Stimulated activated CD4-positive, alpha-beta T cell treated with anti-CD3 and anti-CD28 coated beads, Interleukin-12 subunit alpha, Interleukin-12 subunit beta, amount 100 ng/mL, for 24 hours (primary cell): Measurements from ENCODE around the gene RGL3.
"Not testable (repeated sequence)": the region's sequence is repeated elsewhere in the genome, so short reads cannot be mapped to it uniquely, and the experiment has no call there.

Experiments used
- DNase-seq, 2 experiments: peaks; one replicate each; pipeline ENCODE4 v3.0.0-alpha.2; 2020; ENCODE audit warnings: low read depth in 2 of 2

The RGL3 gene, protein sequence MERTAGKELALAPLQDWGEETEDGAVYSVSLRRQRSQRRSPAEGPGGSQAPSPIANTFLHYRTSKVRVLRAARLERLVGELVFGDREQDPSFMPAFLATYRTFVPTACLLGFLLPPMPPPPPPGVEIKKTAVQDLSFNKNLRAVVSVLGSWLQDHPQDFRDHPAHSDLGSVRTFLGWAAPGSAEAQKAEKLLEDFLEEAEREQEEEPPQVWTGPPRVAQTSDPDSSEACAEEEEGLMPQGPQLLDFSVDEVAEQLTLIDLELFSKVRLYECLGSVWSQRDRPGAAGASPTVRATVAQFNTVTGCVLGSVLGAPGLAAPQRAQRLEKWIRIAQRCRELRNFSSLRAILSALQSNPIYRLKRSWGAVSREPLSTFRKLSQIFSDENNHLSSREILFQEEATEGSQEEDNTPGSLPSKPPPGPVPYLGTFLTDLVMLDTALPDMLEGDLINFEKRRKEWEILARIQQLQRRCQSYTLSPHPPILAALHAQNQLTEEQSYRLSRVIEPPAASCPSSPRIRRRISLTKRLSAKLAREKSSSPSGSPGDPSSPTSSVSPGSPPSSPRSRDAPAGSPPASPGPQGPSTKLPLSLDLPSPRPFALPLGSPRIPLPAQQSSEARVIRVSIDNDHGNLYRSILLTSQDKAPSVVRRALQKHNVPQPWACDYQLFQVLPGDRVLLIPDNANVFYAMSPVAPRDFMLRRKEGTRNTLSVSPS

GRCh38 chr19:11418549-11419506, at the start of gene RGL3:
RGL3 (minus strand) TSS chr19:11419314; CDS start chr19:11419278, 36 bp downstream.
- no peak for DNase-seq

DNA sequence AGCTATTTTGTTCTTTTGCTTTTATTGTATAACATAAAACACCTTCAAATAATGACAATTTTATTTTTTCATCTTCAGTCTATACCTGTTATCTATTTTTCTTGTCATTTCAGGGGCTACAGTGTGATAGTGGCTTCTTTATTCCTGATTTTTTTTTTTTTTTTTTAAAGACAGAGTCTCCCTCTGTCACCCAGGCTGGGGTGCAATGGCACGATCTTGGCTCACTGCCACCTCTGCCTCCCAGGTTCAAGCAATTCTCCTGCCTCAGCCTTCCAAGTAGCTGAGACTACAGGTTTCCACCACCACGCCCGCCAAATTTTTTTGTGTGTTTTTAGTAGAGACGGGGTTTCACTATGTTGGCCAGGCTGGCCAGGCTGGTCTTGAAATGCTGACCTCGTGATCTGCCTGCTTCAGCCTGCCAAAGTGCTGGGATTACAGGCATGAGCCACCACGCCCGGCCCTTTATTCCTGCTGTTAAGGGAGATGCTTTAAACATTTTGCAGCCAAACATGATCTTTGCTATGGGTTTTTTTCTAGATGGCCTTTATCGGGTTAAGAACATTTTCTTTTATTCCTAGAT, 49.2 kb upstream of the RGL3 start:
- DNase-seq, result not testable (repeated sequence)

DNA sequence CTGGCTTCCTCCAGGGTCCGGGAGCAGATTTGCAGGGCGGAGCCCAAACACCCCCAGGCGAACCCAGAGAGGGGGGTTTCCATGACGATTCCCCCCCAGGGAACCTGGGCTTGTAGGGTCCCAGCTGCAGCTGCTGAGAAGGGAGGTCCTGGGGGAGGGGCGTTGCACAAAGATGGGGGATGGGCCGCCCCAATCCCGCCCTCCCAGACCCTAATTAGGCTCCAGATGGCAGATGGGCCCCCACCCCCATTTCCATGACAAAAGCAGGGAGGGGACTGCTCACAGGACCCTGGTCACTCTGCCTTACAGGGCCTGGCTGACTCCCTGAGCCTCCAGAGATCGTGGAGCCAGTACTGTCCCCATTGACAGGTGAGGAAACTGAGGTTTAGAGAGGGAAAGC, 46.5 kb upstream of the RGL3 start:
- no peak for DNase-seq

DNA sequence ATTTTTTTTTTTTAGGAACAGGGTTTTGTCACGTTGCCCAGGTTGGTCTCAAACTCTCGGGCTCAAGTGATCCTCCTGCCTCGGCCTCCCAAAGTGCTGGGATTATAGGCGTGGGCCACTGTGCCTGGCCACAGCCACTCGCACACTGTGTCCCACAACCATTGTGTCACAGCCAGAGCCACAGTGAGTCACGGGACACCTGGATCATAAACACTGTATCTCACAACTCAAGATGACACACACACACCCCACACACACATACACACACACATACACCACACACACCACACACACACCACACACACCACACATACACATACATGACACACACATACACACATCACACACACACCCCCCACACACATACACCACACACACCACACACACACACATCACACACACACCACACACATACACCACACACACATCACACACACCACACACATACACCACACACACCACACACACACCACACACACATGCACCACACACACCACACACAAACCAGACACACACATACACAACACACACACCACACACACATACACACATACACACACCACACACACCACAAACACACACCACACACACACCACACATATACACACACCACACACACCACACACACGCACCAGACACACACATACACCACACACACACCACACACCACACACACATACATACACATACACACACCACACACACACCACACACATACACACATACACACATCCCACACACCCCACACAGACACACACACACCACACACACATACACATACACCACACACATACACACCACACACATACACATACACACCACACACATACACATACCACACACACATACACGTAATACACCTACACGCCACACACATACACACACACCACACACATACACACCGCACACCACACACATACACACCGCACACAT, 45.5 kb upstream of the RGL3 start:
- no peak for DNase-seq

DNA sequence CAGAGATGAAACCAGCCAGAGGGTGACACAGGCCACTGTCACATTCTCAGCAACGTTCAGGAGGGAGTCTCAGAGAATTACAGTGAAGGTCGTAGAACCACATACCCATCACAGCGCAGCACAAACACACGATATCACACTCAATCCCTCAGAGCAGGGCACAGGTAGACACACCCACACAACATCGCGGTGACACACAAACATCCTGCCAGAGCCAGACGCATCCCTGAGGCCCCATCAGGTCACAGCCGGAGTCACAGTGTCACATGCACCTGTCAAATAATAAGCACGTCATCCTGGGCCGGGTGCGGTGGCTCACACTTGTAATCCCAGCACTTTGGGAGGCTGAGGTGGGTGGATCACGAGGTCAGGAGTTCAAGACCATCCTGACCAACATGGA, 44.3 kb upstream of the RGL3 start:
- no peak for DNase-seq

- no peak for DNase-seq
Measured at GRCh38 chr19:11461453-11461852, 42.3 kb upstream of the RGL3 start.

- DNase-seq, result no peak
Measured at GRCh38 chr19:11460207-11460606, 41.1 kb upstream of the RGL3 start.

DNA sequence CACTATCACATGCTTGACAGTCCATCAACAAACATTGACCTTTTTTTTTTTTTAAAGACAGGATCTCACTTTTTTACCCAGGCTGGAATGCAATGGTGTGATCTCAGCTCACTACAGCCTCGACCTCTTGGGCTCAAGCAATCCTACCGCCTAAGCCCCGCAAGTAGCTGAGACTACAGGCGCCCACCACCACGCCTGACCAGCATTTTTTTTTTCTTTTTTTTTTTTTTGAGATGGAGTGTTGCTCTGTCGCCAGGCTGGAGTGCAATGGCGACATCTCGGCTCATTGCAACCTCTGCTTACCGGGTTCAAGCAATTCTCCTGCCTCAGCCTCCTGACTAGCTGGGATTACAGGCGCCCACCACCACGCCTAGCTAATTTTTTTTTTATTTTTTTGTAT, 39.8 kb upstream of the RGL3 start:
- not testable (repeated sequence) for DNase-seq

GRCh38 chr19:11458236-11458900, 39.3 kb upstream of the RGL3 start:
- no peak for DNase-seq

DNA sequence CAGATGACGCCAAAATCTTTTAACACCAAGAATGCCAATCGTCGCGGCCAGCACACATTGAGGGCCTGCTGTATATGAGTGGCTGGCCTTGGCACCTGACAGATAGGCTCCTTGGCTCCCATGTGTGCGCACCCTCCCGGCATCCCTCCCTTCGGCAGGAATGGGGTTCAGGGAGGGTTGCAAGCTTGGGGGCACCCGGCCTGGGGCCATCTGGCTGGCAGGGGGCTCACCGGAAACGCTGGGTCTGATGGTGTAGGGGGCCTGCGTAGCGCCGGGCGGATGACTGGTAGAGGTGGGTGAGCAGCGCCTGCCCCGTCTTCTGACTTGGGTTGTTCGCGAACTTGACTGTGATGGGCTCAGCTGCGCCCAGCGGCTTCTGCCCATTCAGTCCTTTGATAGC, 38.7 kb upstream of the RGL3 start:
- no peak for DNase-seq

DNA sequence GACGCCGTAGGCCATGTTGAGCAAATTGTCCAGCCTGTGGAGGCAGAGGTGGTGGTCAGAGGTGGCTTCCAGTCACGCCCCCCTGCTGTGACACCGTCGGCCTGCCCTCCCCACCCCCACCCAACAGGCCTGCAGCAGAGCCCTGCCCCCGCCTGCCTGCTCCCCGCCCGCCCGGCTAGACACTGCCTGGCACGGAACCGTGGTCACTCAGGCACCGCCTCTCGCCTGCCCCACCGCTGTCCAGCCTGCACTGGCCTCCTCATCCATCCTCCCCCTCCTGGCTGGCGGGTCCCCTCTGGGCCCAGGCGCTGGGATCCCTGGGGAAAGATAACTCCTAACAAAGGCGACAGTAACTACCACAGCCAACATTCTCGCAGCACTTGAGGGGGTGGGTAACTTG, 38.0 kb upstream of the RGL3 start:
- no peak for DNase-seq

- DNase-seq, result no peak
Measured at GRCh38 chr19:11456659-11457058, 37.5 kb upstream of the RGL3 start.

DNA sequence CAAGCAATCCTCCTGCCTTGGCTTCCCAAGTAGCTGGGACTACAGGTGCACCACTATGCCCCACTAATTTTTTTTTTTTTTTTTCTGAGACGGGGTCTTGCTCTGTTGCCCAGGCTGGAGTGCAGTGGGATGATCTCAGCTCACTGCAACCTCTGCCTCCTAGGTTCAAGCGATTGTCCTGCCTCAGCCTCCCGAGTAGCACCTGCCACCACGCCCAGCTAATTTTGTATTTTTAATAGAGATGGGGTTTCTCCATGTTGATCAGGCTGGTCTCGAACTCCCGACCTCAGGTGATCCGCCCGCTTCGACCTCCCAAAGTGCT, 36.1 kb upstream of the RGL3 start:
- not testable (repeated sequence) for DNase-seq

GRCh38 chr19:11453468-11454341, 34.6 kb upstream of the RGL3 start:
- no peak for DNase-seq

- no peak for DNase-seq
Measured at GRCh38 chr19:11452620-11453310, 33.7 kb upstream of the RGL3 start.

DNA sequence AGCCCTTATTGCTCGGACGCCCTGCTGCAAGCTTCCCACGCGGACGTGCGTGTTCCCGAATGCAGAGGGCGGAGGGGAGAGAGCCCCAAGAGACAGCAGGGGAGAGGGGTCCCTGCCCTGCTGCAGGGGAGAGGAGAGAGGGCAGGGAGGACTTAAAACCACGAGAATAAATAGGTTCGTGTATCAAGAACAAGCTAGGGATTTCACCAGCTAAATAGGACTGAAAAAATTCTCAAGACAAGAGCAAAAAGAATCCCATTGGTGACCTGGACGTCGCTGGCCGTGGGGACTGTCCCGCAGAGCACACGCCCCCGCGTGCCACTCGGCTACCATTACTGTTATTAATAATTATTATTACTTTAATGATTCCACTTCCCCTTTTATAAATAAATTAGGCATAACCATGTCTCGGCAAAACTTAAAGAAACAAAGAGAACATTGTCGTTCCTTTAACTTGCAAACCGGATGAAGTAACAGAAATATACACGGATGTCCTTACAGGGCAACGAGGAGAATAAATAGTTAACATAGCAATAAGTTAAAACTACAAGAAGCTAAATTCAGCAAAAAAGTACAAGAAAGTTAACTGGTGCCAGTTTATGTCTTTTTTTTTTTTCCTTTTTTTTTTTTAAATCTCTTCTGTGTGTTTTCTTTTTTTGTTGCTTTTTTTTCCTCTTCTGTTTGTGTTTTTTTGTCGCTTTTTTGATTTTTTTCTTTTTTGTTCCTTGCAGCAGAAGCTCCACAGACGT, 32.9 kb upstream of the RGL3 start:
- DNase-seq, result no peak

DNA sequence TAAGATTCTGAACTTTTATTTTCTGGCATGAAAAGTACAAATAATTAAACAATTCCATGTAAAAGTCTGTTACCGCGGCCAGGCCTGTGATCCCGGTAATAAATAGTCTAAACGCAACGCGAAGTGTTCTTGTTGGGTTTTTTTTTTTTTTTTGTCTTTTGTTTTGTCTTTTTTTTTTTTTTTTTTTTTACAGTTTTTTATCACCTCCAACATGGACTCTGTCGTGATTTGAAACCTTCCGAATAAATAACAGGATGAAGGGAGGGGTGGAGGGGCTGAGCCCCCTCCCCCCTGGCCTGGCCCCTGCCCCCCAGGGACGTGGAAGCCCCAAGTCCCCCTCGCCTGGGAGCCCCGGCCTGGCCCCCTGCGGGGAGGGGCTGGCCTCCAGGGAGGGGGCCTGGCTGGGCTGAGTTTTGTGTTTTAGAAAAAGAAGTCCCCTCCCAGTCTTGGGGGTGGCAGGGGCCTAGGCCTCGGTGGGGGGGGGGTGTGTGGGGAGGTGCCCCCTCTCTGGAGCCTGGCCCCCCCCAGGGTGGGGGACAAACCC, 32.3 kb upstream of the RGL3 start:
- DNase-seq, result no peak
